H1 (cell line): ENCODE data around the gene TDO2. TPM values are rescaled to one million over a fixed set of nuclear protein-coding genes. Genes with fewer than 3 reads are reported as not detected.

ENCODE experiments used
- CTCF ChIA-PET: fragments of 300-600 bp; sonication (Branson Sonifier 250); formaldehyde crosslinking; loops from one replicate; lab custom pipeline; 2021; ENCODE audit not compliant: partially characterized antibody; lab: Charles Lee
- POLR2A ChIA-PET: fragments of 300-600 bp; sonication (Branson Sonifier 250); formaldehyde crosslinking; loops from one replicate; lab custom pipeline; 2021; ENCODE audit warnings: inconsistent platforms; ENCODE audit not compliant: partially characterized antibody; lab: Charles Lee
- DNase-seq, 2 experiments: peaks; one replicate each; pipeline versions ENCODE4 v3.0.0 to v3.0.0-alpha.2; 2010 to 2022; ENCODE audit warnings: low spot score in 2 of 2, low read depth in 1 of 2, mixed read lengths in 1 of 2
- FAIRE-seq: peaks from 2 replicates; lab custom pipeline; 2011; peaks lifted over from hg19 to GRCh38; lab: Jason Lieb, UNC
- H2AFZ ChIP-seq: 2 replicates; pipeline ENCODE4 v1.8.1; 2012; ENCODE audit warnings: low read length, inconsistent platforms
- H2AK5ac ChIP-seq: 2 replicates; pipeline ENCODE4 v1.6.1; 2013; ENCODE audit warnings: low read depth, low read length
- H2BK120ac ChIP-seq: replicated peaks from 2 replicates; pipeline ENCODE3; 2013; ENCODE audit warnings: low read depth, low read length, inconsistent platforms
- H2BK12ac ChIP-seq: 2 replicates; pipeline ENCODE4 v1.6.1; 2013; ENCODE audit warnings: low read depth, low read length
- H2BK15ac ChIP-seq: 2 replicates; pipeline ENCODE4 v1.6.1; 2013; ENCODE audit warnings: low read length
- H2BK20ac ChIP-seq: 2 replicates; pipeline ENCODE4 v1.6.1; 2013; ENCODE audit warnings: low read length
- H2BK5ac ChIP-seq: 2 replicates; pipeline ENCODE4 v1.6.1; 2013; ENCODE audit warnings: low read depth, low read length
- H3K14ac ChIP-seq: 2 replicates; pipeline ENCODE4 v1.6.1; 2013; ENCODE audit warnings: inconsistent platforms; ENCODE audit not compliant: insufficient read length
- H3K18ac ChIP-seq: 2 replicates; pipeline ENCODE4 v1.6.1; 2013; ENCODE audit warnings: low read length; ENCODE audit errors: extremely low read depth
- H3K23ac ChIP-seq: 2 replicates; pipeline ENCODE4 v1.6.1; 2013; ENCODE audit warnings: inconsistent platforms; ENCODE audit not compliant: insufficient read length
- H3K23me2 ChIP-seq: 2 replicates; pipeline ENCODE4 v1.6.1; 2013; ENCODE audit warnings: low read depth, low read length
- H3K27ac ChIP-seq: 2 replicates; pipeline ENCODE4 v1.6.1; 2011; ENCODE audit warnings: low read depth, low read length, inconsistent platforms
- H3K27me3 ChIP-seq, 4 experiments: replicated peaks in 1 of 4; 1 replicate in 1 of 4; 2 replicates in 3 of 4; pipeline versions ENCODE4 v1.6.1 to v1.8.1; 2011 to 2013; ENCODE audit warnings: low read length in 3 of 4, mild to moderate bottlenecking in 3 of 4, inconsistent platforms in 2 of 4, mixed read lengths in 2 of 4, moderate library complexity in 1 of 4; ENCODE audit not compliant: control insufficient read depth in 3 of 4, insufficient read depth in 3 of 4; ENCODE audit errors: extremely low read depth in 1 of 4
- H3K36me3 ChIP-seq, 4 experiments: 2 replicates each; pipeline versions ENCODE4 v1.6.1 to v1.8.1; 2011 to 2013; ENCODE audit warnings: mild to moderate bottlenecking in 4 of 4, low read length in 3 of 4, moderate library complexity in 2 of 4, control low read depth in 1 of 4, inconsistent platforms in 1 of 4; ENCODE audit not compliant: insufficient read depth in 4 of 4, control insufficient read depth in 2 of 4
- H3K4ac ChIP-seq: replicated peaks from 2 replicates; pipeline ENCODE3; 2013; ENCODE audit warnings: low read length, low read depth, mixed read lengths, inconsistent platforms; ENCODE audit not compliant: insufficient read length
- H3K4me1 ChIP-seq, 4 experiments: replicated peaks in 1 of 4; 1 replicate in 1 of 4; 2 replicates in 3 of 4; pipeline versions ENCODE4 v1.6.1 to v1.8.1; 2011 to 2013; ENCODE audit warnings: low read length in 3 of 4, inconsistent platforms in 2 of 4, mixed read lengths in 1 of 4; ENCODE audit not compliant: insufficient read depth in 4 of 4, control insufficient read depth in 3 of 4
- H3K4me2 ChIP-seq, 2 experiments: 2 replicates each; pipeline versions ENCODE4 v1.6.1 to v1.8.1; 2011 to 2013; ENCODE audit warnings: low read depth in 2 of 2, low read length in 2 of 2, control low read depth in 1 of 2, inconsistent platforms in 1 of 2, mild to moderate bottlenecking in 1 of 2; ENCODE audit not compliant: insufficient read depth in 1 of 2
- H3K4me3 ChIP-seq, 4 experiments: fragments of 200-600, 300-600 bp in 1 of 4; sonication (generic), shearing (Covaris generic), sonication (Bioruptor Twin) in 1 of 4; 2 replicates each; pipeline versions ENCODE4 v1.5.1 to v1.8.1; 2011 to 2016; ENCODE audit warnings: low read length in 4 of 4, low read depth in 3 of 4, control low read depth in 2 of 4, inconsistent platforms in 2 of 4, mild to moderate bottlenecking in 2 of 4, mixed read lengths in 1 of 4, moderate library complexity in 1 of 4; ENCODE audit not compliant: insufficient read depth in 2 of 4; ENCODE audit errors: extremely low read depth in 1 of 4
- H3K56ac ChIP-seq: replicated peaks from 2 replicates; pipeline ENCODE3; 2013; ENCODE audit warnings: low read depth, mild to moderate bottlenecking, mixed read lengths, low read length, inconsistent platforms; ENCODE audit not compliant: insufficient read length
- H3K79me1 ChIP-seq: 2 replicates; pipeline ENCODE4 v1.6.1; 2013; ENCODE audit warnings: low read depth, low read length, control low read depth
- H3K79me2 ChIP-seq, 2 experiments: 2 replicates each; pipeline versions ENCODE4 v1.6.1 to v1.8.1; 2012 to 2013; ENCODE audit warnings: low read length in 2 of 2, mild to moderate bottlenecking in 2 of 2, inconsistent platforms in 1 of 2; ENCODE audit not compliant: insufficient read depth in 2 of 2, control insufficient read depth in 1 of 2
- H3K9ac ChIP-seq, 4 experiments: replicated peaks in 1 of 4; 1 replicate in 1 of 4; 2 replicates in 3 of 4; pipeline versions ENCODE4 v1.6.1 to v1.8.1; 2011 to 2013; ENCODE audit warnings: low read depth in 3 of 4, low read length in 3 of 4, control low read depth in 2 of 4, mild to moderate bottlenecking in 2 of 4, moderate library complexity in 2 of 4, inconsistent platforms in 1 of 4; ENCODE audit errors: extremely low read depth in 1 of 4
- H3K9me3 ChIP-seq, 2 experiments: 2 replicates each; pipeline versions ENCODE4 v1.6.1 to v1.8.1; 2012 to 2013; ENCODE audit warnings: mild to moderate bottlenecking in 2 of 2, moderate library complexity in 2 of 2, control low read depth in 1 of 2, inconsistent platforms in 1 of 2, low read depth in 1 of 2, low read length in 1 of 2, mixed read lengths in 1 of 2; ENCODE audit not compliant: insufficient read depth in 2 of 2
- H4K20me1 ChIP-seq, 2 experiments: replicated peaks in 1 of 2; 2 replicates each; pipeline versions ENCODE3 to v1.8.1; 2011 to 2013; ENCODE audit warnings: inconsistent platforms in 2 of 2, low read length in 2 of 2, mild to moderate bottlenecking in 1 of 2; ENCODE audit not compliant: insufficient read depth in 2 of 2, control insufficient read depth in 1 of 2
- H4K5ac ChIP-seq: 2 replicates; pipeline ENCODE4 v1.6.1; 2013; ENCODE audit warnings: low read length, low read depth, mixed read lengths, inconsistent platforms; ENCODE audit not compliant: insufficient read length
- H4K8ac ChIP-seq: 2 replicates; pipeline ENCODE4 v1.8.0; 2013; ENCODE audit warnings: mild to moderate bottlenecking, moderate library complexity, low read length, inconsistent platforms; ENCODE audit not compliant: insufficient read depth; ENCODE audit errors: extremely low read depth
- H4K91ac ChIP-seq: replicated peaks from 2 replicates; pipeline ENCODE3; 2013; ENCODE audit warnings: low read length, mixed read lengths, inconsistent platforms; ENCODE audit not compliant: insufficient read length
- ASH2L ChIP-seq: fragments of 200-600, 300-600 bp; sonication (generic); IDR thresholded peaks from one replicate; pipeline ENCODE4 v1.7.1; 2017; ENCODE audit warnings: low read length
- WGBS, 2 experiments: shearing (Covaris generic) in 1 of 2; methylation state at CpG; one replicate each; pipeline versions ENCODE4 v1.1.6 to v1.1.7; 2013 to 2015; ENCODE audit warnings: low lambda C conversion rate in 2 of 2, mixed read lengths in 2 of 2, inconsistent platforms in 1 of 2, low coverage in 1 of 2, missing lambda C conversion rate in 1 of 2; ENCODE audit not compliant: insufficient replicate concordance in 2 of 2, insufficient coverage in 1 of 2, insufficient read length in 1 of 2; ENCODE audit errors: extremely low coverage in 1 of 2, missing lambda C conversion rate in 1 of 2; 5-methylcytosine and 5-hydroxymethylcytosine counted together
- polyA plus RNA-seq, 7 experiments: library from polyadenylated mRNA; depleted of rRNA in 3 of 7; stranded (reverse) in 5 of 7; unstranded in 2 of 7; fragments of >200 nt in 5 of 7; fragments of 200-250 nt in 2 of 7; gene quantifications; 1 replicate in 5 of 7; 2 replicates in 1 of 7; 4 replicates in 1 of 7; pipeline versions ENCODE4 v1.2.1 to v1.2.3, GENCODE V29; 2011 to 2013; ENCODE audit warnings: missing spikeins in 2 of 7, mixed read lengths in 2 of 7
- total RNA-seq: library from RNA; stranded (reverse); fragmentation: NEBNext Ultra II Directional; extraction: Animal tissue kit (Norgen Biotek cat#: 25700); gene quantifications from 2 replicates; pipeline ENCODE4 v1.2.1, GENCODE V29; 2021

Gene TDO2
- total and polyA plus RNA-seq, 2 of the 8 experiments (the other 6 are each of a cell fraction or from before 2014, with no cell fraction given): 0.03 TPM; not detected in 1

- Histone ChIP-seq H3K9ac (no peak within 1 kb of the TSS), H2BK12ac (no peak within 1 kb of the TSS), H4K91ac (no peak within 1 kb of the TSS), H3K4me1 (no peaks in the 10 kb centered on the region), H2BK15ac (no peak within 1 kb of the TSS), H2AFZ (no peak within 1 kb of the TSS), H3K18ac (no peak within 1 kb of the TSS), H3K14ac (no peak within 1 kb of the TSS), H2AK5ac (no peak within 1 kb of the TSS), H3K36me3 (no peaks in the 10 kb centered on the region), H2BK20ac (no peak within 1 kb of the TSS), H2BK5ac (no peak within 1 kb of the TSS), H3K27ac (no peak within 1 kb of the TSS), H4K20me1 (no peaks in the 10 kb centered on the region), H3K4me3 (no peak within 1 kb of the TSS), H4K8ac (no peak within 1 kb of the TSS), H3K56ac (no peak within 1 kb of the TSS), H3K79me2 (no peaks in the 10 kb centered on the region), H4K5ac (no peak within 1 kb of the TSS), H3K4ac (no peak within 1 kb of the TSS), H3K4me2 (no peak within 1 kb of the TSS), H3K27me3 (no peaks in the 10 kb centered on the region), H3K23me2 (0 out of 2 replicates have a peak, but pooled peaks cover 1% of the 10 kb centered on the region), H3K9me3 (peaks cover 7 to 10% of the 10 kb centered on the region in 2 experiments; a peak in 3 of 4 replicates), H3K23ac (no peak within 1 kb of the TSS), H2BK120ac (no peak within 1 kb of the TSS), H3K79me1 (no peaks in the 10 kb centered on the region)
- POLR2A ChIA-PET: interaction anchor here (0.7 kb wide), 1 partner anchor 10 kb away, joined by 3 read pairs; no protein-coding TSS in a partner anchor
- CTCF ChIA-PET: no interaction called here
- FAIRE-seq: no peak
- WGBS, 2 experiments: 0% methylated on average over 1 of the region's 1 CpG; no CpG with 5 or more reads in 1 of the 2 experiments
- DNase-seq: no peak
- no peak for TF ChIP-seq ASH2L
Observed at GRCh38 chr4:155866177-155866576, 37.3 kb upstream of the TDO2 start, which contains the start of gene ASIC5. Gene ASIC5 (minus strand): TSS chr4:155866277. CDS start chr4:155866226, 51 bp downstream.
